ENCODE data around the gene PSMB8.

DNA sequence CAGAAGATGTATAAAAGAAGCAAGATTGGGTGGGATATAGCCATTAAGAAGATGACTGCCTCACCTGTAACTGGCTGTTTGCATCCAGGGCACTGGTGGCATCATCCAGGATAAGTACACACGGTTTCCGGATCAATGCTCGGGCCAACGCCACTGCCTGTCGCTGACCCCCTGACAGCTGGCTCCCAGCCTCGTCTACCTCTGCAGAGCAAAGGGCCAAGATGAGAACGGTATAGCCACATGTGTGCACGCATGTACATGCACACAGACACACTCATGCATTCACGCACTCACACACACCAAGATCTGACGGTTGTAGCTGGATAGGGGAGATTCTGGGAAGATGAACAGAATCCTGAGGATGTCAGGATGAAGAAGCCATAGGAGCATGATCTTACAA is 3.2 kb upstream of the PSMB8 start:
- no peak for TF ChIP-seq POLR2A (IDR thresholded peaks at IDR 0.05)
- TF ChIP-seq CTCF (IDR thresholded peaks at IDR 0.05) = no peak

Measured in sigmoid colon (tissue), 3 donors.